NCI-H446 (cell line): ENCODE results near the gene RNASE1.
"Not testable (repeated sequence)": the region's sequence is repeated elsewhere in the genome, so short reads cannot be mapped to it uniquely, and the experiment has no call there.

Source experiments
- DNase-seq, 2 experiments: peaks; one replicate each; lab custom pipeline; 2025; lab: John Stamatoyannopoulos, UW

RNASE1 gene

GRCh38 chr14:20772650-20773049 is 30.0 kb downstream of the RNASE1 start:
- no peak for DNase-seq

- DNase-seq: no peak
These were observed 33.2 kb downstream of the RNASE1 start for GRCh38 chr14:20769421-20769820.

GRCh38 chr14:20768593-20768892 is 34.1 kb downstream of the RNASE1 start:
- no peak for DNase-seq

- no peak for DNase-seq
These were observed 41.7 kb downstream of the RNASE1 start for GRCh38 chr14:20760950-20761349.

GRCh38 chr14:20759465-20759864 is 43.2 kb downstream of the RNASE1 start:
- DNase-seq: not testable (repeated sequence)

GRCh38 chr14:20757965-20758364 is 44.7 kb downstream of the RNASE1 start:
- DNase-seq: no peak

GRCh38 chr14:20755037-20755436 is 47.6 kb downstream of the RNASE1 start:
- no peak for DNase-seq

- no peak for DNase-seq
These were observed 48.3 kb downstream of the RNASE1 start for GRCh38 chr14:20754308-20754707.

GRCh38 chr14:20751963-20752562 is 50.6 kb downstream of the RNASE1 start:
- no peak for DNase-seq
